Central memory CD4-positive, alpha-beta T cell (primary cell): ENCODE results near the gene UPK3B.
A peak's percentile ranks its signal among the peaks of the same experiment; 100 is the strongest.
"Not testable (repeated sequence)": the region's sequence is repeated elsewhere in the genome, so short reads cannot be mapped to it uniquely, and the experiment has no call there.

Experiments
- DNase-seq: peaks from one replicate; pipeline ENCODE4 v3.0.0; 2022
- total RNA-seq, 3 experiments: gene quantifications; one replicate each; lab custom pipeline; 2026; lab: John Stamatoyannopoulos, UW

UPK3B gene
- 0.18 to 1.4 (median 1.4) reads per million in 3 experiments for total RNA-seq

DNA sequence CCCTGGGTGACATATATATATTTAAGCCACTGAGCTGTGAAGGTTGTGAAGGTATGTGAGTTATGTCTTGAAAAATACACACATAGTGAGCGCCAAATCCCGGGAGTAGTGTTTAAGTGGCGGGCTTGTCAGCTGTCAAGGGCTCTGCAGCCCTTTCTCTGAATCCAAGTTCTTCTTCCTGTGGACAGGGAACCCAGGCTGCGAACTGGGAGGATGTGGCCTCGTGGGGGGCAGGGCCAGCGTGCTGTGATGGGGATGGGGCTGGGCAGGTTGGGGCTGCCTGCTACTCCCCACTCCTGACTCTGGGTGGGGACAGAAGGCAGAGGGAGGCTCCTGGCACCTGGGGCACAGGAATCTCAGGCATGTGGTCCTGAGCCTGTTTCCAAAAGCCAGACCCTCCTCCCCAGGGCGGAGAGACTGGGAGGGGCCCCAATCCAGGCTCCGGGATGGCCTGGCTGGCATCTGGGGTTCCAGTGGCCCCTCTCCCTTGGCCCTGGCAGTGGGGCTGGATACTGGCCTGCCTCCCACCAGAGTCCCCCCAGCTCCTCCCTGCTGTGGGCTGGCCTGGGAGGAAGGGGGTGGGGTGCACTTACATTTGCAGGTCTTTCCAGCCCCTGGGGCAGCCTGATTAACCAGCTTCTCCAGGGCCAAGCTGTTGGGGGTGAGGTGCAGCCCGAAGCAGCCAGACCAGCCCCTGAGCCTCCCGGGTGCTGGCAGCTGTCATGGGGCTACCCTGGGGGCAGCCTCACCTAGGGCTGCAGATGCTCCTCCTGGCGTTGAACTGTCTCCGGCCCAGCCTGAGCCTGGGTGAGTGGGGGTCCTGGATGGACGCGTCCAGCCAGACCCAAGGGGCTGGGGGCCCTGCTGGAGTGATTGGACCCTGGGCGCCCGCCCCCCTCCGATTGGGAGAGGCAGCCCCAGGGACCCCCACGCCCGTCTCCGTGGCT, at the start of gene UPK3B:
Gene UPK3B (plus strand): TSS at position 622 of the 947 bp plus-strand sequence. CDS start 101 bp downstream, at position 723.
- no peak for DNase-seq

GRCh38 chr7:76460767-76461166, 49.6 kb upstream of the UPK3B start:
- not testable (repeated sequence) for DNase-seq

GRCh38 chr7:76461464-76462101, 48.8 kb upstream of the UPK3B start, which contains the start of gene DTX2:
TSS of gene DTX2 (plus strand) at chr7:76461709. CDS start at chr7:76480510, 18,801 bp downstream.
- DNase-seq: peak; percentile 70

GRCh38 chr7:76462271-76462882, 48.0 kb upstream of the UPK3B start:
- DNase-seq: not testable (repeated sequence)

GRCh38 chr7:76464959-76465358, 45.4 kb upstream of the UPK3B start:
- not testable (repeated sequence) for DNase-seq

DNA sequence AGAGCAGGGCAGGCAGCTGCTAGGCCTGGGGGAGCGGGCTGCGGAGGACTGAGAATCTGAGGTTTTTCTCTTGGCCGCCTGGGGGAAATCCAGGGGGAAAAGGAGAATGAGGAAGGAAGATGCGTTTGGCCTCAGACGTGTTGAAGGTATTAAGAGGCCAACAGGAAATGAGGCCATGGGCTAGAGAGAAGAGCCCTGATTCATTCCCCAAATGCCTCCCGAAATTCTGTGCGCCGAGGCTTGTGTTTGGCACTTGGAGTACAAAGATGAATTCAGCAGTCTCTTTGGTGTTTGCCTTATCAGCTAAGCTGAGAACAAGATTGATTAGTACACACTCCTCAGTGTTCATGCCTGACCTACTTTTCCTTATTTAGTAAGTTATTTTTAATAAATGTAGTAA, 44.4 kb upstream of the UPK3B start:
- DNase-seq: not testable (repeated sequence)

DNA sequence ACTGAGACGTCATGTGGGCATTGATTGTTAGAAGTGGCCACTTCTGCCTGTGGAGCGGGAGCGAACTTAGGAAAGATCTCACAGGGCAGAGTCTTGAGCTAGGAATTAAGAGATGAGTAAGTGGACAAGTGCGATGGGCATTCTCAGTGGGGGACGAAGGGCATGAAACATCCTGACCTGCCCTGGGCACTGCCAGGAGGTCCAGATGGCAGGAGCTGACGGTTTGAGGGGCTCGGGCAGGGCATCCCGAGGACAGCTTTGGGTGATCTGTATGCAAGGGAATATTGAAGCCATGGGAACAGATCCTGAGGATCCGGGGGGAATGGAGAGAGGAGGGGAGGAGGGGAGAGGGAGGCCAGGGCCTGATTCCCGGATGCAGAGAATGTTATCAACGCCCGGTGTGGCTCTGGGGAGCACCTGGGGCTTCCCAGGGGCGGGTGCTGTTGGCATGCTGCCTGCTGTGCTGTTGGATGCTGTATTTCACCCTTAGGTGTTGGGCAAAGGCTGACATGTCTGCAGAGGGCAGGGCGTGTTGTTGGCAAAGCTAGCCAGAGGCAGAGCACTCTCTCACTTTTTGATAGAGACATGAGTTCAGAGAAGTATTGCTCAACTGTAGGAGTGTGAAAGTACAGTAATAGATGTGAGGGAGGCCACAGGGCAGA, 42.5 kb upstream of the UPK3B start:
- not testable (repeated sequence) for DNase-seq

DNA sequence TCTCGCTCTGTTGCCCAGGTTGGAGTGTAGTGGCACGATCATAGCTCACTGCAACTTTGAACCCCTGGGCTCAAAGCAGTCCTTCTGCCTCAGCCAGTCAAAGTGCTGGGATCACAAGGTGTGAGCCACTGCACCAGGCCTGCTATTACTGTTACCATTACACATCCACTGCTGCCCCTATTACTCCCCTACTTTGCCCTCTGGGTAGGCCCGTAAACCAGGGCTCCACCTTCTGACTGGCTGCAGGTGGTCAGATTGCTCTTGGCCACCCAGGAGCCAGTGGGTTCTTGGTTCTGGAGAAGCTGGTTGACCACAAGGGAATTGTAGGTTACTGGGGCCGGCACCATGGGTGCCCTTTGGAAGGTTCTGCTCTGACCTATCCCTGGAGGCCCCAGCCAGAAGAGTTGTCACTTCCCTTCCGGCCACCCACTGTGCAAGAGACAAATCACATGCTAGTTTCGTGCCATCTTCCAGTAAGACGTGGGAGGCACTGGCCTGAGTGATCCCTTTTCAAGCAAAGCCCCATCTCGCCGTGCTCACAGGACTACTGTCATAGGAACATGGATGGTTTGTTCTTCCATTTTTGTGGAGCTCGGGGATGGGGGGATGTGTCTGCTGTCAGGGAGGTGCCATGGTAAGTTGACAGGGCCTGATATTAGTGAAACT, 38.7 kb upstream of the UPK3B start:
- DNase-seq: not testable (repeated sequence)

DNA sequence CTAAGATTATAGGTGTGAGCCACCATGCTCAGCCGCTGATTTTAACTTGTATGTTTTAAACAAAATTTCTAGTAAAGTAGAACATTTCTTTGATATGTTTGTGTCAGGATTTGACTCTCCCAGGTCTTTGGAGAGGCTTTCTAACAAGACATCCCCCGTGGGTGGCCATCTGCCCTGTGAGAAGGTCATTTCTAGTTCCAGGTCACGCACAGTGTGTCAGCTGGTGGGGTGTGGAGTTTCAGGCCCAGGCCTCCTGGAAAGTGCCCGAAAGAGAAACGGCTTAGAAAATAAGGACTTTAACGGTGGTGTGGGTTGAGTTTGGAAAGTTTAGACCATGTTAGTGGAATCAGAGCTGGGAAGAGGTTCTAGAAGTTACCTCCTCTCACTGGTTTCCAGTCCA, 37.3 kb upstream of the UPK3B start:
- not testable (repeated sequence) for DNase-seq

GRCh38 chr7:76476280-76476679, 34.1 kb upstream of the UPK3B start:
- DNase-seq: not testable (repeated sequence)

- DNase-seq: not testable (repeated sequence)
These were observed 33.4 kb upstream of the UPK3B start for GRCh38 chr7:76476742-76477474.

GRCh38 chr7:76479628-76480027, 30.7 kb upstream of the UPK3B start:
- DNase-seq: not testable (repeated sequence)

DNA sequence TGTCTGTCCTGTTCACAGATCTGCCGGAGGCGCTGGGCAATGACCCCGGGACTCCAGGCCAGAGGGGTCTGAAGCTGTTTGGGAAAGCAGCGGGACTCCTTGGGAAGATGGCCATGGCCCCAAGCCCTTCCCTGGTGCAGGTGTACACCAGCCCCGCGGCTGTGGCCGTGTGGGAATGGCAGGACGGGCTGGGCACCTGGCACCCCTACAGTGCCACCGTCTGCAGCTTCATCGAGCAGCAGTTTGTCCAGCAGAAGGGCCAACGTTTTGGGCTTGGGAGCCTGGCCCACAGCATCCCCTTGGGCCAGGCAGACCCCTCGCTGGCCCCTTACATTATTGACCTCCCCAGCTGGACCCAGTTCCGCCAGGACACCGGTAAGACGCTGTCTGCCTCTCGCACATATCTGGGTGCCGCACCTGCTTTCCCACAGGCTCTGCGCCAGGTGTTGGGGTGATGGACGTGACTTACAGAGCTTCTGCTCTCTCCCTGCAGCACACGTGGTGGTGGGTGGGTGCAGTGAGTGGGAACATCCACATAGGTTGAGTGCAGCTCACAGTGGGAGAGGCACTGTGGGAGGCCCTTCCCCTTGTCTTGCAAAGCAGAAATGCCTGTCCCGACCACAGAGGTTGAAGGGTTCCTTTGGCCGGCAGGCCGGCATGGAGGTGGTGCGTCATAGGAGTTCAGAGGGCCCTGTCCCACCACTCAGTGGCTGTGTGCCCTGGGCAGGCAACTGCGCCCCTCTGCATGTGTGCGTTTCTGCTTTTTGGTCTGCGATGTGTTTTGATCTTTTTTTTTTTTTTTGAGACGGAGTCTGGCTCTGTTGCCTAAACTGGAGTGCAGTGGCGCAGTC, 29.7 kb upstream of the UPK3B start:
- DNase-seq: not testable (repeated sequence)

- DNase-seq: not testable (repeated sequence)
These were observed 27.7 kb upstream of the UPK3B start for GRCh38 chr7:76482660-76483059.

- not testable (repeated sequence) for DNase-seq
These were observed 27.3 kb upstream of the UPK3B start for GRCh38 chr7:76483081-76483480.

GRCh38 chr7:76484456-76484855, 25.9 kb upstream of the UPK3B start:
- not testable (repeated sequence) for DNase-seq

- not testable (repeated sequence) for DNase-seq
These were observed 24.3 kb upstream of the UPK3B start for GRCh38 chr7:76485822-76486610.

GRCh38 chr7:76486618-76487017, 23.7 kb upstream of the UPK3B start:
- peak; percentile 26 for DNase-seq

DNA sequence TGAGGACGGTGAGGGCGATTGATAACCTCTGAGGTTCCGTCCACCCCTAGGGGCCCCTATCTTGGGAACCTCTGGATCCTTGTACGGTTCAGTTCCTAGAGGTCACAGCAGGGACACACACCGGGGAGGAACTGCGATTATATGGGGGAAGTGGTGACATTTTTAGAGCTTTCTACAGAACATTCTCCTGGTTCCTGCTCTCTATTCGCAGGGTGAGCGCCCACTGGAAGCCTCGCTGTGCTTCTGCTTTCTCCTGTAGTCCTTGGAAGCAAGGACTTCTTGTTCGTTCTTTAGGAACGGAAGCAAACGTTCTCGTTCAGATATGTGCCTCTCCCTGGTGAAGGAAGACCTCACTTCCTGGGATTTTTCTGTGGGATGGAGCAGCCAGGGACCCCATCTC, 22.4 kb upstream of the UPK3B start:
- DNase-seq: not testable (repeated sequence)
